KOPT-K1 (cell line): ENCODE results near the gene POLRMT.
"Not testable (repeated sequence)": the region's sequence is repeated elsewhere in the genome, so short reads cannot be mapped to it uniquely, and the experiment has no call there.

Experiments used
- H3K27ac ChIP-seq: fragments of 200-600 bp; sonication (generic); 2 replicates; pipeline ENCODE4 v1.5.1; 2016; ENCODE audit warnings: antibody characterized with exemption, mild to moderate bottlenecking, low read depth, low read length; ENCODE audit not compliant: poor library complexity, severe bottlenecking
- H3K36me3 ChIP-seq: fragments of 200-600 bp; sonication (generic); 2 replicates; pipeline ENCODE4 v1.5.1; 2017; ENCODE audit warnings: antibody characterized with exemption, mild to moderate bottlenecking, low read length, moderate library complexity; ENCODE audit not compliant: insufficient read depth
- H3K9me3 ChIP-seq: fragments of 200-600 bp; sonication (generic); 2 replicates; pipeline ENCODE4 v1.5.1; 2017; ENCODE audit warnings: antibody characterized with exemption, low read length, mild to moderate bottlenecking; ENCODE audit not compliant: insufficient read depth, poor library complexity, severe bottlenecking

The POLRMT gene

DNA sequence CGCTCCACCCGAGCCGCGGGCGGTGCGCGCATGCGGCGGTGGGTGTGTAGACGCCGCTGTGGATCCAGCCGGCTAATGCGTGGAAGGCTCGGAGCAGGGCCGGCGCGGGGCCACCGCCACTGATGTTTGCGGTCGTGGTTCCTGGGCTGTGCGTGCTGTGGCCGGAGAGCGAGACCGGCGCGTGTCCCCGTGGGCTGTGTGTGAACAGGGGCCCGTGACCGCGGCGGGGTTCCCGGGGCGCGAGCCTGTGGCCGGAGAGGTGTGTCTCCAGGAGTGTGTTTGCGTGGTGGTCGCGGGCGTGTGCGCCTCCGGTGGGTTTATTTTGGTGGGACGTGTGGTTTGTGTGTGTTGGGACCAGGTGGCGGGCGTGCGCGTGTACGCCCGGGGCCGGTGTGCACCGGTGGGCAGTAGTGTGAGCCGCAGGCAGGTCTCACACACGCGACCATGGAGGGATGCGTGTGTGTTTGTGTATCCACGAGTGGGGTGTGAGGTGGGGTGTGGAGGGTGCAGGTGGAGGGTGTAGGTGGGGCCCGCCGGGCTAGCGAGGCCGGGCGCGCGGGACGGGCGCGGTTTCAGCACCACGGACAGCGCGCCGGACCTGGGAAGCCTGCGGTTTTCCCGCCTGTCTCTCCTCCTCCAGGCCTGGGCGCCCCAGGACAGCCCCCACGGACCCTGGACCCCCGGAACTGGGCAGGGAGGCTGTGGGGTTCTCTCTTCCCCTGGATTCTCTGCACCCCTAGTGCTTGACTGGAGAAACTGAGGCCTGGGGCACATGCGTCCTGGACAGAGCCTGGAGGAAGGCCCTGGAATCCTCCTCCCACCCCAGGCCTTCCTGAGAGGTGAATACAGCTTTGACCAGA, 42.0 kb downstream of the POLRMT start:
- no peak overlapping the region for H3K27ac ChIP-seq
- H3K36me3 ChIP-seq = no peaks in the 10 kb centered on the region
- no peaks in the 10 kb centered on the region for H3K9me3 ChIP-seq

DNA sequence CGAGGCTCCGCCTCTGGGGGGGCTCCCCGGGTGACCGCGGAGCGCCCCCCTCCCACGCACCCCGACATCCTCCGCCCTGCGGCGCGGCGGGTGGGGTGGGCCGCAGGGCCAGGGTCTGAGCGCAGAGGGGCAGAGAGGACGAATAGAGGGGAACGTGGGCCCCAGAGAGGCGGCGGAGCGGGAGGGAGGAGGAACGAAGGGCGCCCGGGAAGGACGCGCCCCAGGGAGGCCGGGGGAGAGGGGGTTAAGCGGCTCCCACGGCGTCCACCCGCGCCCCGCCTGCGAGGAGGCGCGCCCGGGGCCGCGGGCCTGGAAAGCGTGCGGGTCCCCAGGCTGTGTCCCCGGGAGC, 42.6 kb downstream of the POLRMT start:
- H3K36me3 ChIP-seq = no peaks in the 10 kb centered on the region
- no peak overlapping the region for H3K27ac ChIP-seq
- H3K9me3 ChIP-seq = no peaks in the 10 kb centered on the region

DNA sequence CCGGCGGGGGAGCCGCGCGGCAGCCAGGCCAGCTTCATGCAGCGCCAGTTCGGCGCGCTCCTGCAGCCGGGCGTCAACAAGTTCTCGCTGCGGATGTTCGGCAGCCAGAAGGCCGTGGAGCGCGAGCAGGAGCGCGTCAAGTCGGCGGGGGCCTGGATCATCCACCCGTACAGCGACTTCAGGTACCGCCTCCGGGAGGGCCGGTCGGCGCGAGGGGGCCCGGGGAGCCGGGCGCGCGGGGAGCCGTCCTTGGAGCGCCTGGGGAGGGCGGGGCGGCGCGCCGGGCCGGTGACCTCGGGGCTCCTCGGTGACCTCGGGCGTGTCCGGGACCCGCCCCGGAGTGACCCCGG, 43.0 kb downstream of the POLRMT start:
- Histone ChIP-seq H3K27ac (no peak overlapping the region), H3K36me3 (no peaks in the 10 kb centered on the region), H3K9me3 (no peaks in the 10 kb centered on the region)

DNA sequence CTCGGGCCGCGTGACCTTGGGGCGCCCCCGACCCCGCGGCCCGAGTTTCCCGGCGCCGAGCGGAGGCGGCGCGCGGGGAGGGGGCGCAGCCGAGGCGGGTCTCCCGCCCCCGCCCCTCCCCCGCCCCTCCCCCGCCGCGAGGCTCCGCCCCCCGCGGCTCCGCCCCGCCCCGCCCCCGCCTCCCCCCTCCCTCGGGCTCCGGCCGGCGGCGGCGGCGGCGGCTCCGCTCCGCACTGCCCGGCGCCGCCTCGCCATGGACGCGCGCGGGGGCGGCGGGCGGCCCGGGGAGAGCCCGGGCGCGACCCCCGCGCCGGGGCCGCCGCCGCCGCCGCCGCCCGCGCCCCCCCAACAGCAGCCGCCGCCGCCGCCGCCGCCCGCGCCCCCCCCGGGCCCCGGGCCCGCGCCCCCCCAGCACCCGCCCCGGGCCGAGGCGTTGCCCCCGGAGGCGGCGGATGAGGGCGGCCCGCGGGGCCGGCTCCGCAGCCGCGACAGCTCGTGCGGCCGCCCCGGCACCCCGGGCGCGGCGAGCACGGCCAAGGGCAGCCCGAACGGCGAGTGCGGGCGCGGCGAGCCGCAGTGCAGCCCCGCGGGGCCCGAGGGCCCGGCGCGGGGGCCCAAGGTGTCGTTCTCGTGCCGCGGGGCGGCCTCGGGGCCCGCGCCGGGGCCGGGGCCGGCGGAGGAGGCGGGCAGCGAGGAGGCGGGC, 43.5 kb downstream of the POLRMT start, which contains the start of gene HCN2:
HCN2 (plus strand) TSS at position 189 of the 703 bp plus-strand sequence; CDS start at position 254, 65 bp downstream.
- H3K9me3 ChIP-seq = no peaks in the 10 kb centered on the region
- no peaks in the 10 kb centered on the region for H3K36me3 ChIP-seq
- no peak within 1 kb of the TSS for H3K27ac ChIP-seq

DNA sequence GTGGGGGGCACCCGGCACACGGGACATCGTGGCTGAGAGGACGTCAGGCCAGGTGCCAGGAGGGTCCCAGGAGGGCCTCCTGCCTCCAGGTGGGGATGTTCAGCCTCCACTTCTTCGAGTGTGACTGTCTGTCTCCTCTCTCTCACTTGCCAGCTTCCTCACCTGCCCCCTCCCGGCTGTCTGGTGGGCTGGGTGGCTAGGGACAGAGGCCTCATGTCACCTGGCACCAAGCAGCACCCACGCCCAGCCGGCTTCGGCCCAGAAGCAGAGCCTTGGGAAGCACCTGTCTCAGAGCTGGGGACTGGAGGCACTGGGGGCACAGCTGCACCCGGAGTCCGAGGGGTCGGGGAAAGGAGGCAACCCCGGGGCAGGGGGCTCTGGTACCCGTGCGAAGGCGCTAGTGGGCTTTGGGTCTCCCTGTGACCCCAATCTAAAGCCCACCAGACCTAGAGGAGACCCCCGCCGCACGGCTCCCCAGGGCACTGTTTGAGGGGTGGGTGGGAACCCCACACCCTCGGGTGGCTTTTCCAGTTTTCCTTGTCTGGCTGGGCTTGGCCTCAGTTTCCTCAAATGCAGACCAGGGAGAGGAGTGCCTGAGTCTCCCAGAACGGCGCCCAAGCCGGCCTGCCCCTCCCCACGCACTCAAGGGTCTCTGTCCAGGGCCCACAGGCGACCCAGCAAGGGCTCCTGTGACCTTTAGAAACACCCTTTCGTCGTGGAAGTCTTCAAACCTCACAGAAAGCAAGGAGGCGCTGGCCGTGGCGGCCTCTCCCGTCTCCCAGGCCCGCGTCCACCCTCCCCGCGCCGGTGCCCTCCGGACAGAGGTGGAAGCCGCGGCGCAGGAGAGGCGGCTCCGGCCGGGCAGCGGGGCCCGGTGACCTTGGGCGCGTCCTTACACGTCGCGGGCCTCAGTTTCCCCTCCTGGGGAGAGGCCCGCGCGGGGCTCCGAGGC, 44.3 kb downstream of the POLRMT start:
- H3K36me3 ChIP-seq = no peaks in the 10 kb centered on the region; the same call in 1 of the 2 replicates
- no peak overlapping the region for H3K27ac ChIP-seq
- H3K9me3 ChIP-seq = no peaks in the 10 kb centered on the region

DNA sequence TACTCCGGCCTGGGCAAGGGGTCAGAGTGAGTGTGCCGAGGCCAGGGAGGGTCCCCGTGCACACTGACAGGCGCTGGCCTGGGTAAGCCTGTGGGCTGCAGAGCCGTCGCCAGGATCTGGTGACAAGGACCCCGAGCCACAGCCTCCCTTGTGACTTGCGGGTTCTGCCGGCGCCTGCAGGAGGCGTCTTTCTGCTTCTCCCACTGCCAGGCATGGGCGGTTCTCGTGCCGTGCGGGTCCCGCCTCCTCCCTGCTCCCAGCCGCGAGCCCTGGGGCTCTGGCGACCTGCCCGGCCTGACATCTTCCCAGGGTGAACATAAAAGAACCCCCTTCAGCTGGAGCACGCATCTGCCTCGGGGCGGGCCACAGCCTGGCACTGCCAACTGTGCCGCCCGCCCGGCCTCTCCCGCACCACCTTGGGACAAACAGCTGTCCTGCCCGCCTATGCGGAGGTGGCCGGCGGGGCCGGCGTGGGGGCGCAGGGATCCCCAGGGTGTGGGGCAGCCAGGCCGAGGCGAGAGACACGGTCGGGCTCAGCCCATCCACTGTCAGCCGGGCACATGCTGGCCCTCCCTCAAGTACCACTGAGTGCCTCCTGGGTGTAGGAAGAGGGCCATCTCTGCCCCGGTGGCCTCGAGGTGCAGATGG, 45.1 kb downstream of the POLRMT start:
- peaks cover 5% of the 10 kb centered on the region; the same call in 1 of the 2 replicates for H3K36me3 ChIP-seq
- no peaks in the 10 kb centered on the region for H3K9me3 ChIP-seq
- H3K27ac ChIP-seq = no peak overlapping the region

DNA sequence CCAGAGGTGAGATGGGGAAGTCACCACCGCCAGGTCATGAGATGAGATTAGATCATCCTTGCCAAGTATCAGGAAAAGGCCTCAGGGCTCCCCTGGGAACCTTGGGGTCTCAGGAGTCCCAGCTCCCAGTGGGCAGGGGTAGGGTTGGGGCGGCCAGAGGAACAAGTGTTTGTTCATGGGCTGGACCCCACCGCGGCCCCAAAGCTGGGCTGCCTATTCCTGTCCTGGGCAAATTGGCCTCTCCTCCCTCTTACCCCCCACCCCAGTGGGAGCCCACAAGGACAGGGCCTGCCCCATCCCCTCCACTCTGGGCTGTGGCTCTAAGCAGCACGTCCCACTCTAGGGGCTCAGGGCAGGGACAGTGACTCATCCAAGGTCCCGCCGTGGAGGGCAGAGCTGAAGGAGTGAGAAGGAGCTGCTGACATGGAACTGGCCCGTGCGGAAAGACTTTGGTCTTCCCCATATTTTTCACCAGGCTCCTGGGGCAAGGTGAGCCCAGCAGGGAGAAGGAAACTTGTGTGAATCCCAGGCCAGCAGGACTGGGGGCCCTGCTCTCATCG, 47.7 kb downstream of the POLRMT start:
- Histone ChIP-seq H3K9me3 (no peaks in the 10 kb centered on the region), H3K27ac (no peak overlapping the region)

DNA sequence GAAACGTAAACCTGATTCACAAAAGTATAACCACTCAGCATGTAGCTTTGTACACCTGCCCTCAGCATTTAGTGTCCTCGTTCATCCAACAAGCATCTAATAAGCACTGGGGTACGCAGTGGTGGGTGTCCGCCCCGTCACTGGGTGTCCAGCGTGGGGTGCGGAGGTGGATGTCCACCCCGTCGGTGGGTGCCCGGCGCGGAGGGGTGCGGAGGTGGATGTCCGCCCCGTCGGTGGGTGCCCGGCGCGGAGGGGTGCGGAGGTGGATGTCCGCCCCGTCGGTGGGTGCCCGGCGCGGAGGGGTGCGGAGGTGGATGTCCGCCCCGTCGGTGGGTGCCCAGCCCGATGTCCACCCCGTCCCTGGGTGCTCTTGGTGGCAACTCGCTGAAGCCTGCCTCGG, 48.2 kb downstream of the POLRMT start:
- H3K9me3 ChIP-seq, H3K27ac ChIP-seq: not testable (repeated sequence)
- H3K36me3 ChIP-seq = peaks cover 32% of the 10 kb centered on the region

More for the DNA sequence above, 47.7 kb downstream of the POLRMT start:
- peaks cover 27% of the 10 kb centered on the region for H3K36me3 ChIP-seq

DNA sequence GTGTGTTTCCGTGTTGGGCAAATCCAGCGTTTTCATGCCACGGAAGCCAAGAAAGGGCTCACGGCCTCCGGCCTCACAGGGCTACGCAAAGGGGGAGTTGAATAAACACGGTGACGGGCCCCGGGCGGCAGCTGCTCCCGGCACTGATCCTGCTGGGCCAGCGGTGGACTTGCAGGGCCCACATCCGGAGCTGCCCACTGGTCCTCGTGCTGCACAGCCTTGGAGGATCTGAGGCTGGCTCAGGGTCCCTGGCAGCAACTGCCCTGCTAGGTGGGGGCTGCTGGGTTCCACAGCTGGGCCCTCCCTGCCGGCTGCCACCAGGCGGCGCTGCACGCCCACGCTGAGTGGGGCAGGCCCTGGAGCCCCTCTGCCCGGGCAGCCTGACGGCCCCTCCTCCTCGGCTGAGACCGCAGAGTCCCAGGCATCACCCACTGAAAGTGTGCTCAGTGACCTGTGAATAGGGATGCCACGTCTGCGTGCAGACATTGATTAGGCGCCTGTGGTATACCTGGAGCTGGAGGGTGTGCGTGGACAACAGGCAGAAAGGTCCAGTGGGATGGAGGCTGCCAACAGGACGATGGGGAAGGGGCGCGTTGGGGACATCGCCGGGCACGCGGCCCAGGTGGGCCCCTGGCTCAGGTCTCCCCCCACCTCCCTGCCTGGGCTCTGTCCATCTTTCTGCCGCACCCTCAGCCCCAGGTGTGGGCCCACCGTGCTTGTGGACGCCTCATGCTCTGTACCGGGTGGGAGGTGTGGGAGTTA, 48.9 kb downstream of the POLRMT start:
- Histone ChIP-seq H3K27ac (no peak overlapping the region), H3K36me3 (peaks cover 39% of the 10 kb centered on the region)

DNA sequence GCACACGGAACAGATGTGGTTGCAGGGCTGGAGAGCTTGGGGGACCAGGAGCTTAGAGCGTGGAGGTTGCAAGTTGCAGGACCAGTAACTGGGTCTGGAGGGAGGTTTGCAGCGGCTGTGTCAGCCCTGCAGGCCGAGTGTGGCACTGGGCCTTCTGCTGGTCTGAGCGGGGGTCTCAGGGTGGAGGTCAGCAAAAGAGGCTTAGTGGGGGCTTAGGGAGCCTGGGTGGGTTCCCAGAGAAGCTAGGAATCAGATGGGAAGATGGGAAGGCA, 49.4 kb downstream of the POLRMT start:
- Histone ChIP-seq H3K36me3 (peaks cover 44% of the 10 kb centered on the region), H3K27ac (no peak overlapping the region), H3K9me3 (no peaks in the 10 kb centered on the region)

More for the DNA sequence above, 48.9 kb downstream of the POLRMT start:
- H3K9me3 ChIP-seq = no peaks in the 10 kb centered on the region

DNA sequence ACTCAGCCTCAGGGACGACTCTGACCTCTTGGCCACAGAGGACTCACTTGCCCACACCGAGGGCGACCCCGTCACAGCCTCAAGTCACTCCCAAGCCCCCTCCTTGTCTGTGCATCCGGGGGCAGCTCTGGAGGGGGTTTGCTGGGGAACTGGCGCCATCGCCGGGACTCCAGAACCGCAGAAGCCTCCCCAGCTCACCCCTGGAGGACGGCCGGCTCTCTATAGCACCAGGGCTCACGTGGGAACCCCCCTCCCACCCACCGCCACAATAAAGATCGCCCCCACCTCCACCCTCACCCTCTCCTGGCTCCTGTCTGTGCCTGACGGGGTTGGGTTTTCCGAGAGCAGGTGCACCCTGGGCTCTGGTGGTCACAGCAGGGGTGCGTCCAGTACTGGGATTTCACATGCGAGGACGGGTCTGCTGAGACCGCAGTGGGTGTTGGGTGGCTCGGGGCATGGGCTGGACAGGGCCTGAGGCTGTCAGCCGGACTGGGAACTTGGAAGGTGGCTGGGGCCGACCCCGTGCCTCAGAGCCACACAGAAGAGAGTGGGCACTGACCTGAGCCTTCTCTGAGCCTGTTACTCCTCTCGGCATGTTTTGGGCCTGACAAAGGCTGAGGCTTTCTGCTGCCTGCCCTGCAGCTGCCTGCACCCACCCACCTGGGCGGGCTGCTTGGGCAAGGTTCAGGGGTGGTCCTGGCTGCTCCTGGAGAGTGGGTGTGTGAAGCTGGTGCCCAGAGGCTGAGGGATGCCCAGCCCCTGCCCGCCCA, 50.0 kb downstream of the POLRMT start:
- Histone ChIP-seq H3K27ac (no peak overlapping the region), H3K9me3 (no peaks in the 10 kb centered on the region), H3K36me3 (peaks cover 46% of the 10 kb centered on the region)

DNA sequence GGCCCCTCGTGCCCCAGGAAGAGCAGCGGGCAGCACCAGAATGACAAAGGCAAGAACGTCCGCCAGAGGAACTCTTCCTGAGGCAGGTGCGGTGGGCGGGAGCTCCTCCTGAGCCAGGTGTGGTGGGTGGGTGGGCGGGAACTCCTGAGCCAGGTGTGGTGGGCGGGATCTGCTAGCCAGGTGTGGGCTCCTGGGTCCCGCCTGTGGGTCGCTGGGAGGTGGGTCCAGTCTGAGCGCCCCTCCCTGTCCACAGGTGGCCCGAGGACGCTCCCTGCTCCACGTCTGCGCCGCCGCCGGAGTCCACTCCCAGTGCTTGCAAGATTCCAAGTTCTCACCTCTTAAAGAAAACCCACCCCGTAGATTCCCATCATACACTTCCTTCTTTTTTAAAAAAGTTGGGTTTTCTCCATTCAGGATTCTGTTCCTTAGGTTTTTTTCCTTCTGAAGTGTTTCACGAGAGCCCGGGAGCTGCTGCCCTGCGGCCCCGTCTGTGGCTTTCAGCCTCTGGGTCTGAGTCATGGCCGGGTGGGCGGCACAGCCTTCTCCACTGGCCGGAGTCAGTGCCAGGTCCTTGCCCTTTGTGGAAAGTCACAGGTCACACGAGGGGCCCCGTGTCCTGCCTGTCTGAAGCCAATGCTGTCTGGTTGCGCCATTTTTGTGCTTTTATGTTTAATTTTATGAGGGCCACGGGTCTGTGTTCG, 50.7 kb downstream of the POLRMT start:
- H3K36me3 ChIP-seq = peaks cover 53% of the 10 kb centered on the region
- H3K27ac ChIP-seq = no peak overlapping the region
- no peaks in the 10 kb centered on the region for H3K9me3 ChIP-seq
